ENCODE data around the gene VMAC. TPM values are rescaled to one million over a fixed set of nuclear protein-coding genes. Genes with fewer than 3 reads are reported as not detected.

The VMAC gene
- total and polyA plus RNA-seq, 2 donors (not counting 3 experiments of a cell fraction or from before 2014, with no cell fraction given), result 4.7 to 6.9 TPM

GRCh38 chr19:5949792-5950305, 45.2 kb downstream of the VMAC start:
- ChIA-PET CTCF (interaction anchor here (7.2 kb wide), 1 partner anchor 18 kb away, joined by 46 read pairs; no protein-coding TSS in a partner anchor), POLR2A (no interaction called here)
- no peak for TF ChIP-seq CTCF (IDR thresholded peaks at IDR 0.05; ENCODE audit: extremely low read depth in 1 of 2, insufficient read depth in 1 of 2, low read depth in 1 of 2, low read length in 2 of 2)
- no TSS peak for BruUV-seq (replicated peaks)
- Histone ChIP-seq H4K20me1 (replicated peaks; ENCODE audit: control insufficient read depth, extremely low read depth, insufficient read depth, low read length) (no peaks in the 10 kb centered on the region), H3K4me3 (replicated peaks in 1 of 3; ENCODE audit: insufficient read depth in 1 of 3, low read depth in 1 of 3, low read length in 3 of 3) (no peak overlapping the region), H3K9me3 (replicated peaks; ENCODE audit: control insufficient read depth, insufficient read depth, low read length) (no peaks in the 10 kb centered on the region), H3K27ac (ENCODE audit: insufficient read depth, low read depth, low read length) (no peak overlapping the region), H3K4me1 (ENCODE audit: control insufficient read depth, extremely low read depth, insufficient read depth, low read length) (peaks cover 37% of the 10 kb centered on the region), H3K27me3 (ENCODE audit: control insufficient read depth in 2 of 2, insufficient read depth in 2 of 2, low read length in 2 of 2) (no peaks in the 10 kb centered on the region), H2AFZ (ENCODE audit: low read depth, low read length) (no peak overlapping the region), H3K9ac (replicated peaks; ENCODE audit: extremely low read depth, insufficient read depth, low read length) (no peak overlapping the region), H3K9me1 (replicated peaks; ENCODE audit: control insufficient read depth, extremely low read depth, insufficient read depth, low read length) (no peaks in the 10 kb centered on the region), H3K79me2 (ENCODE audit: control insufficient read depth, insufficient read depth, low read length) (peaks cover 65% of the 10 kb centered on the region), H3K4me2 (ENCODE audit: insufficient read depth, low read length) (no peak overlapping the region), H3K36me3 (ENCODE audit: control insufficient read depth in 2 of 2, extremely low read depth in 1 of 2, insufficient read depth in 2 of 2, low read length in 2 of 2) (peaks cover 0 to 10% of the 10 kb centered on the region in 2 experiments)
- dilution Hi-C loops (cut with MboI; ENCODE audit: extremely low pct_ligation_motif_present, low sequenced_read_pairs) (no loop called here), intact Hi-C loops (cut with micrococcal nuclease) (no loop called here)
- FAIRE-seq, result no peak
- DNase-seq (ENCODE audit: low read depth, low spot score), result no peak

DNA sequence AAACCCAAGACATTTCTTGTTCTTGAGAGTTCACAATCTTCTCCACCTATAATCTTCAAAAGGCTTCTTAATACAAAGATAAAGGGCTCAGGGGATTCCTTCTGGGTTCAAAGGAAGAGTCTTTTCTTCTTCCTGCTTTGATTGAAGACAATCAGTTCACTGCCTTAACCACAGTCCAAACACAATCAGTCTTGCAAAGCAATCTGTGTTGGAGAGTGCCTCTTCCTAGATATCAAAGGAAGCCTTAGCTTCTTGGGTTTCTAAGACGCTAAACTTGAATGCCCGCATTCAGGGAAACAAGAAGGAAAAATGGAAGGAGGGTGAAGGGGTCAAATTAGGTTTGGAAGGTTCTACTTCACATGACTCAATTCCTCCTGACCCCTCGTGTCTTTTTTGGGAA, 46.1 kb downstream of the VMAC start:
- H3K4me3 ChIP-seq (replicated peaks in 1 of 3; ENCODE audit: insufficient read depth in 1 of 3, low read depth in 1 of 3, low read length in 3 of 3), result no peak overlapping the region
- POLR2A ChIA-PET, result no interaction called here
- TF ChIP-seq EZH2 (IDR thresholded peaks at IDR 0.05; ENCODE audit: borderline replicate concordance, low read depth, low read length, severe bottlenecking), result no peak
- no peak for TF ChIP-seq CTCF (IDR thresholded peaks at IDR 0.05; ENCODE audit: extremely low read depth in 1 of 2, insufficient read depth in 1 of 2, low read depth in 1 of 2, low read length in 2 of 2)
- TF ChIP-seq FOS (IDR thresholded peaks at IDR 0.05; ENCODE audit: borderline replicate concordance, insufficient read depth, low read length), result no peak
- no peak for TF ChIP-seq POLR2AphosphoS5 (IDR thresholded peaks at IDR 0.05; ENCODE audit: insufficient read depth, low read depth, low read length)
- no peak for TF ChIP-seq GATA2 (IDR thresholded peaks at IDR 0.05; ENCODE audit: insufficient read depth, insufficient read length, low read depth, low read length)
- TF ChIP-seq MYC (IDR thresholded peaks at IDR 0.05; ENCODE audit: low read depth, low read length), result no peak
- no peak for TF ChIP-seq JUN (IDR thresholded peaks at IDR 0.05; ENCODE audit: borderline replicate concordance, insufficient read depth, insufficient read length, low read depth)
- TF ChIP-seq MAX (IDR thresholded peaks at IDR 0.05; ENCODE audit: insufficient read depth, insufficient read length), result no peak
- no peak for TF ChIP-seq POLR2A (IDR thresholded peaks at IDR 0.05; ENCODE audit: low read depth, low read length)
- H3K27ac ChIP-seq (ENCODE audit: insufficient read depth, low read depth, low read length), result no peak overlapping the region
- no peak overlapping the region for H3K4me2 ChIP-seq (ENCODE audit: insufficient read depth, low read length)
- H3K36me3 ChIP-seq (ENCODE audit: control insufficient read depth in 2 of 2, extremely low read depth in 1 of 2, insufficient read depth in 2 of 2, low read length in 2 of 2), result peaks cover 0 to 8% of the 10 kb centered on the region in 2 experiments
- no peaks in the 10 kb centered on the region for H3K9me3 ChIP-seq (replicated peaks; ENCODE audit: control insufficient read depth, insufficient read depth, low read length)
- no peak overlapping the region for H3K9ac ChIP-seq (replicated peaks; ENCODE audit: extremely low read depth, insufficient read depth, low read length)
- no peaks in the 10 kb centered on the region for H4K20me1 ChIP-seq (replicated peaks; ENCODE audit: control insufficient read depth, extremely low read depth, insufficient read depth, low read length)
- peaks cover 41% of the 10 kb centered on the region for H3K4me1 ChIP-seq (ENCODE audit: control insufficient read depth, extremely low read depth, insufficient read depth, low read length)
- FAIRE-seq, result no peak
- CTCF ChIA-PET, result interaction anchor here (1.0 to 7.2 kb wide), 3 partner anchors 8 to 17 kb away, joined by 4 to 46 read pairs (median 6); no protein-coding TSS in a partner anchor
- peaks cover 69% of the 10 kb centered on the region for H3K79me2 ChIP-seq (ENCODE audit: control insufficient read depth, insufficient read depth, low read length)
- H3K27me3 ChIP-seq (ENCODE audit: control insufficient read depth in 2 of 2, insufficient read depth in 2 of 2, low read length in 2 of 2), result no peaks in the 10 kb centered on the region
- intact Hi-C loops (cut with micrococcal nuclease) (no loop called here), dilution Hi-C loops (cut with MboI; ENCODE audit: extremely low pct_ligation_motif_present, low sequenced_read_pairs) (no loop called here)
- BruUV-seq (replicated peaks), result no TSS peak
- DNase-seq (ENCODE audit: low read depth, low spot score), result no peak
- no peaks in the 10 kb centered on the region for H3K9me1 ChIP-seq (replicated peaks; ENCODE audit: control insufficient read depth, extremely low read depth, insufficient read depth, low read length)
- H2AFZ ChIP-seq (ENCODE audit: low read depth, low read length), result no peak overlapping the region
